ENCODE data around the gene PARP14.

The PARP14 gene, protein sequence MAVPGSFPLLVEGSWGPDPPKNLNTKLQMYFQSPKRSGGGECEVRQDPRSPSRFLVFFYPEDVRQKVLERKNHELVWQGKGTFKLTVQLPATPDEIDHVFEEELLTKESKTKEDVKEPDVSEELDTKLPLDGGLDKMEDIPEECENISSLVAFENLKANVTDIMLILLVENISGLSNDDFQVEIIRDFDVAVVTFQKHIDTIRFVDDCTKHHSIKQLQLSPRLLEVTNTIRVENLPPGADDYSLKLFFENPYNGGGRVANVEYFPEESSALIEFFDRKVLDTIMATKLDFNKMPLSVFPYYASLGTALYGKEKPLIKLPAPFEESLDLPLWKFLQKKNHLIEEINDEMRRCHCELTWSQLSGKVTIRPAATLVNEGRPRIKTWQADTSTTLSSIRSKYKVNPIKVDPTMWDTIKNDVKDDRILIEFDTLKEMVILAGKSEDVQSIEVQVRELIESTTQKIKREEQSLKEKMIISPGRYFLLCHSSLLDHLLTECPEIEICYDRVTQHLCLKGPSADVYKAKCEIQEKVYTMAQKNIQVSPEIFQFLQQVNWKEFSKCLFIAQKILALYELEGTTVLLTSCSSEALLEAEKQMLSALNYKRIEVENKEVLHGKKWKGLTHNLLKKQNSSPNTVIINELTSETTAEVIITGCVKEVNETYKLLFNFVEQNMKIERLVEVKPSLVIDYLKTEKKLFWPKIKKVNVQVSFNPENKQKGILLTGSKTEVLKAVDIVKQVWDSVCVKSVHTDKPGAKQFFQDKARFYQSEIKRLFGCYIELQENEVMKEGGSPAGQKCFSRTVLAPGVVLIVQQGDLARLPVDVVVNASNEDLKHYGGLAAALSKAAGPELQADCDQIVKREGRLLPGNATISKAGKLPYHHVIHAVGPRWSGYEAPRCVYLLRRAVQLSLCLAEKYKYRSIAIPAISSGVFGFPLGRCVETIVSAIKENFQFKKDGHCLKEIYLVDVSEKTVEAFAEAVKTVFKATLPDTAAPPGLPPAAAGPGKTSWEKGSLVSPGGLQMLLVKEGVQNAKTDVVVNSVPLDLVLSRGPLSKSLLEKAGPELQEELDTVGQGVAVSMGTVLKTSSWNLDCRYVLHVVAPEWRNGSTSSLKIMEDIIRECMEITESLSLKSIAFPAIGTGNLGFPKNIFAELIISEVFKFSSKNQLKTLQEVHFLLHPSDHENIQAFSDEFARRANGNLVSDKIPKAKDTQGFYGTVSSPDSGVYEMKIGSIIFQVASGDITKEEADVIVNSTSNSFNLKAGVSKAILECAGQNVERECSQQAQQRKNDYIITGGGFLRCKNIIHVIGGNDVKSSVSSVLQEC (N-terminal part only)

DNA sequence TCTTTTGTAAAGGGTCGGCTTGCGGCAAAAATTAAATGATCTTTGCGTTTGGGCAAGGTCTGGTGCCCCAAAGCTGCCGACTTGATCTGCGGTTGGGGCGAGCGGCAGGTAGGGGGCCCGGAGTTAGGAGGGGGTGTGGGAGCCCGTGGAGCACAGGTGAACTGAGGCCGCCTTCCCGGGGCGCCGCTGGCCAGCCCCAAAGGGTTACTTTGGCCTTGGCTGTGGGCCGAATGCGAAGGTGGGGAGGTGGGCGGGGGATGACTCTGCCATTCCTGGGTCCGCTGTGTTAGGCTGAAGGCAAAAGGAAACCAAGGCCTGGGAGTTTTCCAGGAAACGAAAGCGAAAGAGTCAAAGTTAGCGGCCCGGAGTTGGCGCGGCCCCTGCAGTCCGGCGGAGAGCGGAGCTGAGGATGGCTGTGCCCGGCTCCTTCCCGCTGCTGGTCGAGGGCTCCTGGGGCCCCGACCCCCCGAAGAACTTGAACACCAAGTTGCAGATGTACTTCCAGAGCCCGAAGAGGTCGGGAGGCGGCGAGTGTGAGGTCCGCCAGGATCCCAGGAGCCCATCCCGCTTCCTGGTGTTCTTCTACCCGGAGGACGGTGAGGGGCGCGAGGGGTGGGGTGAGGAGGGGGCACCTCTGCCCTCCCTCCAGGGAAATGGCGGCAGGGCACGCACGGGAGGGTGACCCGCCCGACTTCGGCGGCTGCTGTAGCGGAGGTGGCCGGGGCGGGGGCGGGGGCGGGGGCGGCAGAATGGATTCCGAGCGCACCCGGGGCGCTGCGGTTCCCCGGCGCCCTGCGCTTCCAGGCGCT lies at the start of gene PARP14:
PARP14 (plus strand) TSS at position 365 of the 809 bp plus-strand sequence; CDS start at position 410, 45 bp downstream.
- DNase-seq (ENCODE audit: extremely low spot score): no peak
- POLR2A ChIA-PET: no interaction called here
- TF ChIP-seq L3MBTL2 (conservative IDR thresholded peaks at IDR 0.05) (no peak), ELF4 (IDR thresholded peaks at IDR 0.05) (no peak), NFRKB (IDR thresholded peaks at IDR 0.05) (no peak), HDGF (IDR thresholded peaks at IDR 0.05; ENCODE audit: borderline replicate concordance) (no peak), ZNF384 (IDR thresholded peaks at IDR 0.05) (no peak)
- CTCF ChIA-PET: no interaction called here

DNA sequence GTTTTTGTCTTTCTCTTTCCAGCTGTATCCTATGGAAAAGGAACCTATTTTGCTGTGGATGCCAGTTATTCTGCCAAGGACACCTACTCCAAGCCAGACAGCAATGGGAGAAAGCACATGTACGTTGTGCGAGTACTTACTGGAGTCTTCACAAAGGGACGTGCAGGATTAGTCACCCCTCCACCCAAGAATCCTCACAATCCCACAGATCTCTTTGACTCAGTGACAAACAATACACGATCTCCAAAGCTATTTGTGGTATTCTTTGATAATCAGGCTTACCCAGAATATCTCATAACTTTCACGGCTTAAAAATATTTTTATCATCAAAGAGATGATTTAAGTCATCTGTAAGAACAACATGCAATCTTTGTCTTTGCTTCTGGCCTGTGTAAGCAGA lies 44.9 kb upstream of the PARP14 start:
- no peak for DNase-seq (ENCODE audit: extremely low spot score)
- ChIA-PET POLR2A (no interaction called here), CTCF (no interaction called here)

DNA sequence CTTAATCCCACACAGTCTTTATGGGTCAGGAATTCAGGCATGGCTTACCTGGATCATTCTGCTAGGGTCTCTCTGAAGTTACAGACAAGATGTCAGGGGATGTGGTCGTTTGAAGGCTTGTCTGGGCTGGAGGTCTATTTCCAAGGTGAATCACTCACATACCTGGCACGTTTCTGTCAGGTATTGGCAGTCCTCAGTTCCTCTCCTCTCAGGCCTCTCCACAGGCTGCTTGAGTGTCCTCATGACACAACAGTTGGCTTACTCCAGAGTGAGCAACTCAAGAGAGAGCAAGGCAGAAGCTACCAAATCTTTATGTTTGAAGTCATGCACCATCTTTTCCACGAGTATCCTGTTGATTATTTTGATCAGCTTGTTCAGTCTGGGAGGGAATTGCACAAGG lies 43.9 kb upstream of the PARP14 start:
- CTCF ChIA-PET: no interaction called here
- POLR2A ChIA-PET: no interaction called here
- no peak for TF ChIP-seq FOXA1 (IDR thresholded peaks at IDR 0.05)

More for the DNA sequence above, 44.9 kb upstream of the PARP14 start:
- TF ChIP-seq NFRKB (IDR thresholded peaks at IDR 0.05) (no peak), BHLHE40 (IDR thresholded peaks at IDR 0.05; ENCODE audit: borderline replicate concordance) (no peak), SP1 (IDR thresholded peaks at IDR 0.05) (no peak), TARDBP (IDR thresholded peaks at IDR 0.05) (no peak), ZNF384 (IDR thresholded peaks at IDR 0.05) (no peak), SUZ12 (IDR thresholded peaks at IDR 0.05) (no peak), CTBP1 (IDR thresholded peaks at IDR 0.05; ENCODE audit: borderline replicate concordance) (no peak), FOXA1 (IDR thresholded peaks at IDR 0.05) (no peak), FOXK2 (IDR thresholded peaks at IDR 0.05) (no peak), L3MBTL2 (conservative IDR thresholded peaks at IDR 0.05) (no peak), ARNT (IDR thresholded peaks at IDR 0.05) (no peak), HDGF (IDR thresholded peaks at IDR 0.05; ENCODE audit: borderline replicate concordance) (no peak), FOXM1 (IDR thresholded peaks at IDR 0.05; ENCODE audit: borderline replicate concordance) (no peak), ELF4 (IDR thresholded peaks at IDR 0.05) (no peak)
- TF ChIP-seq, protein P1, sequence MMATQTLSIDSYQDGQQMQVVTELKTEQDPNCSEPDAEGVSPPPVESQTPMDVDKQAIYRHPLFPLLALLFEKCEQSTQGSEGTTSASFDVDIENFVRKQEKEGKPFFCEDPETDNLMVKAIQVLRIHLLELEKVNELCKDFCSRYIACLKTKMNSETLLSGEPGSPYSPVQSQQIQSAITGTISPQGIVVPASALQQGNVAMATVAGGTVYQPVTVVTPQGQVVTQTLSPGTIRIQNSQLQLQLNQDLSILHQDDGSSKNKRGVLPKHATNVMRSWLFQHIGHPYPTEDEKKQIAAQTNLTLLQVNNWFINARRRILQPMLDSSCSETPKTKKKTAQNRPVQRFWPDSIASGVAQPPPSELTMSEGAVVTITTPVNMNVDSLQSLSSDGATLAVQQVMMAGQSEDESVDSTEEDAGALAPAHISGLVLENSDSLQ (IDR thresholded peaks at IDR 0.05): no peak

DNA sequence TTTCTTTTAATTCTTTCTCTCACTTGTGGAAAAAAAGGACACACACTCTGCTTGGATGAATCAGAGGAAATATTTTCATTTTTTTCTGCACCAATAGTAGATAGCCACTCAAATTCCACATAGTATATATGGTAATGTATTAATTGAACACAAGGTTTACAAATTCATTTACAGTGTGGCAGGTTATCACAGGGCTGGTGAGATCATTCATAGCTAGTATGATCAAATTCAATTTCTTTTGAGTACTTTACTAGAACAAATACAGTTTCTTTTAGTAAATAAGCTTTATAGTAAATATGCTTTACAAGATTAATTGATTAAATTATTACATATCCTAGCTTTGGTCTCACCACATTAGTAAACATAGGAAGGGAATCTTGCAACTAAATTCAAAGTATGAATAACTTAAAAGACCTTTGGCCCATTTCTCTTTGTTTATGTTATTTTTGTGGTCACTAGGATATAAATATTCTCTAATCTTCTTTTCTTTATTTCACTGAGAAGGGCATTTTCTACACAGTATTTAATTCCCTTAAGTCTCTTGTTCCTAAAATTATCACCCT lies 40.1 kb upstream of the PARP14 start:
- POLR2A ChIA-PET: no interaction called here
- CTCF ChIA-PET: no interaction called here
- no peak for DNase-seq (ENCODE audit: extremely low spot score)
- TF ChIP-seq SP1 (IDR thresholded peaks at IDR 0.05): no peak
- TF ChIP-seq FOXK2 (IDR thresholded peaks at IDR 0.05): no peak
- TF ChIP-seq TARDBP (IDR thresholded peaks at IDR 0.05): no peak
- TF ChIP-seq ZNF384 (IDR thresholded peaks at IDR 0.05): no peak
- no peak for TF ChIP-seq SUZ12 (IDR thresholded peaks at IDR 0.05)
- TF ChIP-seq L3MBTL2 (conservative IDR thresholded peaks at IDR 0.05): no peak
- TF ChIP-seq FOXA1 (IDR thresholded peaks at IDR 0.05): no peak
- TF ChIP-seq, protein P1 (IDR thresholded peaks at IDR 0.05): no peak
- TF ChIP-seq FOXM1 (IDR thresholded peaks at IDR 0.05; ENCODE audit: borderline replicate concordance): no peak
- no peak for TF ChIP-seq LEF1 (IDR thresholded peaks at IDR 0.05; ENCODE audit: borderline replicate concordance)
- TF ChIP-seq NFRKB (IDR thresholded peaks at IDR 0.05): no peak
- TF ChIP-seq HDGF (IDR thresholded peaks at IDR 0.05; ENCODE audit: borderline replicate concordance): no peak

More for the DNA sequence above, 43.9 kb upstream of the PARP14 start:
- no peak for DNase-seq (ENCODE audit: extremely low spot score)

DNA sequence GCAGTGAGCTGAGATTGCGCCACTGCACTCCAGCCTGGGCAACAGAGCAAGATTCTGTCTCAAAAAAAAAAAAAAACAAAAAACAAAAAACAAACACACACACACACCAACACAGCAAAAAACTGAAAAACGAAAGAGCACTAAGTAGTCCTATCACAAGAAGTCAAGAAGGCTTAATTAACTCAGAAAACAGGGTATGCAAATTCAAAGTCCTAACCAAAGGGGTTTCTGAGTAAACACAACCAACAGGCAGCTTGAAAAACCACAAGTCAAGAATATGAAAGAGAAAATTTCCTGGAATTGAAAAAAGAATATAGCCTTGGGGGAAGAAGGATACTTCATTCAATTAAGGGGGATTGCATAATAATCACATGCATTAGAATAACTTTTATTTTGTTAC lies 37.7 kb upstream of the PARP14 start:
- no peak for DNase-seq (ENCODE audit: extremely low spot score)
- ChIA-PET POLR2A (no interaction called here), CTCF (no interaction called here)
- no peak for TF ChIP-seq BHLHE40 (IDR thresholded peaks at IDR 0.05; ENCODE audit: borderline replicate concordance)
- no peak for TF ChIP-seq ARNT (IDR thresholded peaks at IDR 0.05)
- no peak for TF ChIP-seq ZNF384 (IDR thresholded peaks at IDR 0.05)
- TF ChIP-seq HDGF (IDR thresholded peaks at IDR 0.05; ENCODE audit: borderline replicate concordance): no peak
- no peak for TF ChIP-seq FOXK2 (IDR thresholded peaks at IDR 0.05)
- TF ChIP-seq SP1 (IDR thresholded peaks at IDR 0.05): no peak
- TF ChIP-seq TARDBP (IDR thresholded peaks at IDR 0.05): no peak
- TF ChIP-seq FOXM1 (IDR thresholded peaks at IDR 0.05; ENCODE audit: borderline replicate concordance): no peak
- TF ChIP-seq CTBP1 (IDR thresholded peaks at IDR 0.05; ENCODE audit: borderline replicate concordance): no peak
- no peak for TF ChIP-seq L3MBTL2 (conservative IDR thresholded peaks at IDR 0.05)
- TF ChIP-seq ELF4 (IDR thresholded peaks at IDR 0.05): no peak
- no peak for TF ChIP-seq SUZ12 (IDR thresholded peaks at IDR 0.05)
- TF ChIP-seq NFRKB (IDR thresholded peaks at IDR 0.05): no peak
- no peak for TF ChIP-seq LEF1 (IDR thresholded peaks at IDR 0.05; ENCODE audit: borderline replicate concordance)
- no peak for TF ChIP-seq FOXA1 (IDR thresholded peaks at IDR 0.05)
- TF ChIP-seq, protein P1 (IDR thresholded peaks at IDR 0.05): no peak
